ENCODE data around the gene FAIM. TPM values are rescaled to one million over a fixed set of nuclear protein-coding genes. Genes with fewer than 3 reads are reported as not detected.

FAIM gene
- total and polyA plus RNA-seq, 2 donors (not counting 3 experiments of a cell fraction or from before 2014, with no cell fraction given) = 2.3 to 11.9 TPM

DNA sequence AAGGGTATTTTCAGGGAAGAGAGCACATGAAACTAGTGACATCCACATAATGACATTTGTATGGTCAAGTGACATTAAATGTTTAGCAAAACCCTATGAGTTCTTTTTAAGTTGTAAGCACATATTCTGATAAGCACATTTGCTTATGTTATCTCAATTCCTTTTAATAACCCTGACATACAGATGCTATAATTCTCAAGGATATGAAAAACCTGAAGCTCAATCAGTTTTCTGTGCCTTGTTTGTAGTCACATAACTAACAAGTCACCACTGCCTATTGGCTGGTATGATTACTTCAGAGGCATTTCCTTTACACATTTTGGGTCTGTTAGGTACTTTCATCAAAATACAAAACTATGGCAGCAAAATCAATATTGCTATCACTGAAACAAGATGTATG, 74.1 kb downstream of the FAIM start:
- no TSS peak for BruUV-seq (replicated peaks)
- intact Hi-C loops (cut with micrococcal nuclease) = no loop called here
- POLR2A ChIA-PET = no interaction called here

More for the DNA sequence above, 74.1 kb downstream of the FAIM start:
- no peak overlapping the region for H3K4me2 ChIP-seq (ENCODE audit: insufficient read depth, low read length)
- H3K9me3 ChIP-seq (replicated peaks; ENCODE audit: control insufficient read depth, insufficient read depth, low read length) = no peaks in the 10 kb centered on the region
- no peaks in the 10 kb centered on the region for H3K9me1 ChIP-seq (replicated peaks; ENCODE audit: control insufficient read depth, extremely low read depth, insufficient read depth, low read length)
- no peak overlapping the region for H3K27ac ChIP-seq (ENCODE audit: insufficient read depth, low read depth, low read length)
- H3K27me3 ChIP-seq (ENCODE audit: control insufficient read depth in 2 of 2, insufficient read depth in 2 of 2, low read length in 2 of 2) = no peaks in the 10 kb centered on the region
- no peaks in the 10 kb centered on the region for H3K36me3 ChIP-seq (ENCODE audit: control insufficient read depth in 2 of 2, extremely low read depth in 1 of 2, insufficient read depth in 2 of 2, low read length in 2 of 2)
- FAIRE-seq (no peak), DNase-seq (ENCODE audit: low read depth, low spot score) (no peak)
- H2AFZ ChIP-seq (ENCODE audit: low read depth, low read length) = no peak overlapping the region
- no peaks in the 10 kb centered on the region for H4K20me1 ChIP-seq (replicated peaks; ENCODE audit: control insufficient read depth, extremely low read depth, insufficient read depth, low read length)
- dilution Hi-C loops (cut with MboI; ENCODE audit: extremely low pct_ligation_motif_present, low sequenced_read_pairs) = no loop called here
- no peaks in the 10 kb centered on the region for H3K79me2 ChIP-seq (ENCODE audit: control insufficient read depth, insufficient read depth, low read length)
- H3K4me3 ChIP-seq (replicated peaks in 1 of 3; ENCODE audit: insufficient read depth in 1 of 3, low read depth in 1 of 3, low read length in 3 of 3) = no peak overlapping the region
- no peaks in the 10 kb centered on the region for H3K4me1 ChIP-seq (ENCODE audit: control insufficient read depth, extremely low read depth, insufficient read depth, low read length)
- no peak for TF ChIP-seq POLR2AphosphoS5 (IDR thresholded peaks at IDR 0.05; ENCODE audit: insufficient read depth, low read depth, low read length)
- TF ChIP-seq, protein P1, sequence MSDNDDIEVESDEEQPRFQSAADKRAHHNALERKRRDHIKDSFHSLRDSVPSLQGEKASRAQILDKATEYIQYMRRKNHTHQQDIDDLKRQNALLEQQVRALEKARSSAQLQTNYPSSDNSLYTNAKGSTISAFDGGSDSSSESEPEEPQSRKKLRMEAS (IDR thresholded peaks at IDR 0.05; ENCODE audit: insufficient read depth, insufficient read length) = no peak
- no peak for TF ChIP-seq GATA2 (IDR thresholded peaks at IDR 0.05; ENCODE audit: insufficient read depth, insufficient read length, low read depth, low read length)
- CTCF ChIA-PET = no interaction called here
- H3K9ac ChIP-seq (replicated peaks; ENCODE audit: extremely low read depth, insufficient read depth, low read length) = no peak overlapping the region

Other genes with a start within 250 kb of the FAIM start
- gene ESYT3, start 174.2 kb upstream of the FAIM start, total RNA-seq = not detected in 2 replicates
- not detected in 2 replicates for gene ESYT3, start 174.2 kb upstream of the FAIM start, polyA plus RNA-seq
- 14.7 and 16.9 TPM in 2 replicates for gene CEP70, start 14.5 kb upstream of the FAIM start, total RNA-seq
- 1.2 and 2.1 TPM in 2 replicates for gene CEP70, start 14.5 kb upstream of the FAIM start, polyA plus RNA-seq
- 28.4 and 29.8 TPM in 2 replicates for gene PIK3CB, start 226.2 kb downstream of the FAIM start, total RNA-seq
- 6.2 and 9.0 TPM in 2 replicates for gene PIK3CB, start 226.2 kb downstream of the FAIM start, polyA plus RNA-seq

Measured in endothelial cell of umbilical vein (primary cell).